Activated T-cell treated with anti-CD3 and anti-CD28 coated beads, Interleukin-2, amount 50 U/mL, for 24 hours (primary cell): ENCODE measurements around the gene BRSK2.
A peak's percentile ranks its signal among the peaks of the same experiment; 100 is the strongest.

Experiments
- DNase-seq: peaks from one replicate; pipeline ENCODE4 v3.0.0-alpha.2; 2020
- H3K27ac Mint-ChIP-seq: 2 replicates; pipeline ENCODE4 v1.8.0; 2020; ENCODE audit warnings: mild to moderate bottlenecking, mixed read lengths
- H3K27me3 Mint-ChIP-seq: 2 replicates; pipeline ENCODE4 v1.8.0; 2020; ENCODE audit warnings: mixed read lengths
- H3K36me3 Mint-ChIP-seq: 2 replicates; pipeline ENCODE4 v1.8.0; 2020; ENCODE audit warnings: low read depth, mixed read lengths
- H3K4me1 Mint-ChIP-seq: 2 replicates; pipeline ENCODE4 v1.8.0; 2020; ENCODE audit warnings: low read depth, mixed read lengths
- H3K4me3 Mint-ChIP-seq: 2 replicates; pipeline ENCODE4 v1.8.0; 2020; ENCODE audit warnings: mild to moderate bottlenecking, moderate library complexity, mixed read lengths
- H3K9me3 Mint-ChIP-seq: 2 replicates; pipeline ENCODE4 v1.8.0; 2020; ENCODE audit warnings: mixed read lengths

The BRSK2 gene

GRCh38 chr11:1381793-1382425 is 7.8 kb upstream of the BRSK2 start:
- Mint-ChIP-seq H3K27ac (no peak overlapping the region), H3K9me3 (no peaks in the 10 kb centered on the region), H3K27me3 (no peaks in the 10 kb centered on the region), H3K4me3 (peak overlapping the region; percentile 50), H3K4me1 (peaks cover 22% of the 10 kb centered on the region), H3K36me3 (no peaks in the 10 kb centered on the region)
- no peak for DNase-seq

GRCh38 chr11:1382429-1382828 is 7.3 kb upstream of the BRSK2 start:
- H3K9me3 Mint-ChIP-seq = no peaks in the 10 kb centered on the region
- DNase-seq = no peak
- H3K36me3 Mint-ChIP-seq = no peaks in the 10 kb centered on the region
- peak overlapping the region; percentile 50 for H3K4me3 Mint-ChIP-seq
- no peaks in the 10 kb centered on the region for H3K27me3 Mint-ChIP-seq
- H3K27ac Mint-ChIP-seq = peak overlapping the region; percentile 61
- peaks cover 22% of the 10 kb centered on the region for H3K4me1 Mint-ChIP-seq

- Mint-ChIP-seq H3K27ac (peak overlapping the region; percentile 87), H3K27me3 (no peaks in the 10 kb centered on the region), H3K4me1 (peaks cover 22% of the 10 kb centered on the region), H3K4me3 (peak overlapping the region; percentile 66), H3K36me3 (no peaks in the 10 kb centered on the region), H3K9me3 (no peaks in the 10 kb centered on the region)
- DNase-seq = peak; percentile 85
Observed at GRCh38 chr11:1382831-1383607, 6.7 kb upstream of the BRSK2 start.

GRCh38 chr11:1384199-1384970 is 5.3 kb upstream of the BRSK2 start:
- Mint-ChIP-seq H3K36me3 (no peaks in the 10 kb centered on the region), H3K27me3 (no peaks in the 10 kb centered on the region), H3K4me1 (peaks cover 26% of the 10 kb centered on the region), H3K4me3 (no peak overlapping the region), H3K27ac (peak overlapping the region; percentile 57), H3K9me3 (no peaks in the 10 kb centered on the region)
- no peak for DNase-seq

DNA sequence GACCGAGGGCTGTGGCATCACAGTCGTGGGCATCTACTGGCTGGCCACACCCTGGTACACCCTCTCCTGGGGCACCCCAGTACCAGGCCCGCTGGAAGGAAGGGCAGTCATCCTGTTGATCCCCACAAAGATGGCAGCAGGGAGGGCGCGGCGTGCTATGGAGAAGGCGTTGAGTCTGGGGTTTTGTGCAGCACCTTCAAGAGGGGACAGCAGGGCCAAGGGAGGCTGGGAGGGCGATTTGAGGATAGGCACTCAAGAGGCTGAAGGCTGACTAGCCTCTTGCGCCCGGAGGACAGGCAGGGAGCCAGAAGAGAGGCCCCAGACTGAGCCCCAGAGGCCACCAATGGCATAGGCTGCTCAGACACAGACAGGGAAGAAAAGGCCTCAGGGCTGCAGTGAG is 2.2 kb upstream of the BRSK2 start:
- peaks cover 22% of the 10 kb centered on the region for H3K4me1 Mint-ChIP-seq
- peaks cover 16% of the 10 kb centered on the region for H3K27me3 Mint-ChIP-seq
- no peak for DNase-seq
- H3K27ac Mint-ChIP-seq = no peak overlapping the region
- no peaks in the 10 kb centered on the region for H3K9me3 Mint-ChIP-seq
- H3K4me3 Mint-ChIP-seq = no peak overlapping the region
- H3K36me3 Mint-ChIP-seq = no peaks in the 10 kb centered on the region

DNA sequence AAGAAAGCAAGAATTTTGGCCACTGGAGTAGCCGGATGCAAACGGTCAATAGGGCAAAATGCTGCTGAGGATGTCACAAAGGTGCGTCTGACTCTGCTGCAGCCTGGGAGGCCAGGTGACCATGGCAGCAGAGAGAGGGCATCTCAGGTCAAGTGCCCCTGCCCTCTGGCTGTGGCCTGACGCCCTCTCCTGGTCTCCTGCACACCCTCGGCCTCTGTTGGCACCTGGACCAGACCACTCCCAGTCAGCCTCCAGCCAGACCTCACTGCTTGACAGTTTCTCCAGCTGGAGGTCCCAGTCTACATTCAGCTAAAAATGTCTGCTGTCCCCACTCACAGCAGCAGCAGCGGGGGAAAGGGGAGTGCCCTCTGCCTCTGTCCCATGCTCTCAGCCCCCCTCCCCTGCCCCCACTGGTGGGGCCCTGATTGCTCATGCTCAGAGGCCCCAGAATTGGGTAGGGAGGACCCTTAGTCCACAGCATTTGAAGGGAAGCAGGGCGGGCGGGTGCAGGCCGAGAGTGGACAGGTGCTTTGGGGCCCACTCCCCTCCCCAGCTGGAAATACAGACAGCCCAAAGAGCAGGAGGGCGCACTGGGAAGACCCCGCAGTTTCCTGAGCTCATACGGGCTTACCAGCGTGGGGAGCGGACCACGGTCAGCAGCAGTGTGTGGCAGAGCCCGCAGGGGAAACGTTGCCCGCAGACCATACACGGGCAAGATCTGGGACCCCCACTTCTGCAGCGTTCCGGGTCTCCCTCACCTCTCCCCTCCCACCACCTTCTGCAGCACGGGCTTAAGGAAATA is 1.6 kb upstream of the BRSK2 start:
- Mint-ChIP-seq H3K36me3 (no peaks in the 10 kb centered on the region), H3K9me3 (no peaks in the 10 kb centered on the region), H3K27me3 (peaks cover 22% of the 10 kb centered on the region), H3K4me1 (peaks cover 18% of the 10 kb centered on the region), H3K4me3 (peak overlapping the region; percentile 43), H3K27ac (no peak overlapping the region)
- no peak for DNase-seq

GRCh38 chr11:1388763-1389102 is 1.0 kb upstream of the BRSK2 start:
- Mint-ChIP-seq H3K36me3 (no peaks in the 10 kb centered on the region), H3K4me3 (peak overlapping the region; percentile 43), H3K27ac (no peak overlapping the region), H3K27me3 (peaks cover 27% of the 10 kb centered on the region), H3K4me1 (peaks cover 14% of the 10 kb centered on the region), H3K9me3 (no peaks in the 10 kb centered on the region)
- no peak for DNase-seq

DNA sequence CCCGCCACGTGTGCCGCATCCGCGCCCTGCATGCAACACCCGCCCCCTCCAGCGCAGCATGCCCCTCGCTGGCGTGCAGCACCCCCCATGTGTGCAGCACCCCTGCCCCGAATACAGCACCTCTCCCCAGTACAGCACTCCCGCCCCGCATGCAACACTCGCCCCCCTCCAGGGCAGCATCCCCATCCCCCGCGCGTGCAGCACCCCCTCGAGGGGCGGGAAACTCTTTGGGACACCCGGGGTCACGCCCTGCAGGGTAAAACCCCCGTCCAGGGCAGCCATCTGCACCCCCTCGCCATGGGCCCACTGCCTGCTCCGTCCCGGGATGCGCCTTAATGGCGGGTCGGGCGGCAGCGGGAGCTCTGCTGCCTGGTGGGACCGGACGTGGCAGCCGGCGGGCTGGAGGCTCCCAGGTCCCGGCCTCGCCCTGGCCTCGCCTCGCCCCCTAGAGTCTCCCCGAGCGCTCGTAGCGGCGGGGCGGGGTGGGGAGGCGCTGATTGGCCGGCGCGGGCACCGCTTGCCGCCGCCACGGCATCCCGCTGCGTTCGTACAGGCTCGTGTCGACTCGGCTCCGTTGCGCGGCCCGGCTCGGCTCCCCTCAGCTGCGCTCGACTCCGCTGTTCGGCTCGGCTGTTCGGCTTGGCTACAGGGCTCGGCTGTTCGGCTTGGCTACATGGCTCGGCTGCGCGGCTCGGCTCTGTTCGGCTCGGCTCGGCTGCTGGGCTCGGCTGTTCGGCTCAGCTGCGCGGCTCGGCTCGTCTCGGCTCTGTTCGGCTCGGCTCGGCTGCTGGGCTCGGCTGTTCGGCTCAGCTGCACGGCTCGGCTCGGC is 417 bp upstream of the BRSK2 start:
- Mint-ChIP-seq H3K27ac (no peak overlapping the region), H3K27me3 (peaks cover 27% of the 10 kb centered on the region)

GRCh38 chr11:1390569-1391164 is 933 bp downstream of the BRSK2 start:
- Mint-ChIP-seq H3K4me1 (peaks cover 4% of the 10 kb centered on the region), H3K4me3 (no peak overlapping the region)
- DNase-seq = no peak

More for the DNA sequence above, 417 bp upstream of the BRSK2 start:
- peak overlapping the region; percentile 43 for H3K4me3 Mint-ChIP-seq
- H3K36me3 Mint-ChIP-seq = no peaks in the 10 kb centered on the region
- peak; percentile 98 for DNase-seq
- H3K9me3 Mint-ChIP-seq = no peaks in the 10 kb centered on the region
- peaks cover 13% of the 10 kb centered on the region for H3K4me1 Mint-ChIP-seq

GRCh38 chr11:1391165-1392075 is 1.7 kb downstream of the BRSK2 start:
- Mint-ChIP-seq H3K4me1 (peaks cover 4% of the 10 kb centered on the region), H3K4me3 (peak overlapping the region; percentile 23), H3K27me3 (peaks cover 27% of the 10 kb centered on the region), H3K27ac (no peak overlapping the region), H3K36me3 (no peaks in the 10 kb centered on the region), H3K9me3 (no peaks in the 10 kb centered on the region)
- no peak for DNase-seq

More at GRCh38 chr11:1390569-1391164, 933 bp downstream of the BRSK2 start:
- Mint-ChIP-seq H3K9me3 (no peaks in the 10 kb centered on the region), H3K27me3 (peaks cover 27% of the 10 kb centered on the region), H3K27ac (no peak overlapping the region), H3K36me3 (no peaks in the 10 kb centered on the region)

GRCh38 chr11:1392111-1392510 is 2.4 kb downstream of the BRSK2 start:
- H3K27ac Mint-ChIP-seq = no peak overlapping the region
- no peaks in the 10 kb centered on the region for H3K36me3 Mint-ChIP-seq
- no peaks in the 10 kb centered on the region for H3K9me3 Mint-ChIP-seq
- peaks cover 27% of the 10 kb centered on the region for H3K27me3 Mint-ChIP-seq
- no peak for DNase-seq
- no peak overlapping the region for H3K4me3 Mint-ChIP-seq
- H3K4me1 Mint-ChIP-seq = peaks cover 4% of the 10 kb centered on the region

GRCh38 chr11:1392561-1392960 is 2.8 kb downstream of the BRSK2 start:
- Mint-ChIP-seq H3K4me3 (no peak overlapping the region), H3K36me3 (no peaks in the 10 kb centered on the region), H3K27me3 (peaks cover 27% of the 10 kb centered on the region), H3K9me3 (no peaks in the 10 kb centered on the region), H3K27ac (no peak overlapping the region), H3K4me1 (peaks cover 4% of the 10 kb centered on the region)
- DNase-seq = no peak
